Measurements from ENCODE around the gene ELFN2.
"Not testable (repeated sequence)": the region's sequence is repeated elsewhere in the genome, so short reads cannot be mapped to it uniquely, and the experiment has no call there.

- not testable (repeated sequence) for TF ChIP-seq CTCF, POLR2A (IDR thresholded peaks at IDR 0.05)
These were observed 98.6 kb downstream of the ELFN2 start for GRCh38 chr22:37328538-37329237.

All from right lobe of liver (tissue), 4 donors.